A673 (cell line): ENCODE results near the gene SDF2.
"Not testable (repeated sequence)": the region's sequence is repeated elsewhere in the genome, so short reads cannot be mapped to it uniquely, and the experiment has no call there.

Experiments
- EZH2 ChIP-seq: fragments of 200-600 bp; sonication (generic); IDR thresholded peaks from 2 replicates; pipeline ENCODE4 v1.6.1; 2017; ENCODE audit warnings: borderline replicate concordance, low read depth, mild to moderate bottlenecking, mixed read lengths, antibody characterized with exemption, low read length; ENCODE audit not compliant: poor library complexity, severe bottlenecking
- TF ChIP-seq, protein P1 (sequence below): fragments of 300-800, 200-600 bp; sonication (generic); conservative IDR thresholded peaks from 2 replicates; pipeline ENCODE4 v1.5.1; 2017; ENCODE audit warnings: low read depth, mild to moderate bottlenecking, antibody characterized with exemption, low read length, moderate library complexity, mixed read lengths

DNA sequence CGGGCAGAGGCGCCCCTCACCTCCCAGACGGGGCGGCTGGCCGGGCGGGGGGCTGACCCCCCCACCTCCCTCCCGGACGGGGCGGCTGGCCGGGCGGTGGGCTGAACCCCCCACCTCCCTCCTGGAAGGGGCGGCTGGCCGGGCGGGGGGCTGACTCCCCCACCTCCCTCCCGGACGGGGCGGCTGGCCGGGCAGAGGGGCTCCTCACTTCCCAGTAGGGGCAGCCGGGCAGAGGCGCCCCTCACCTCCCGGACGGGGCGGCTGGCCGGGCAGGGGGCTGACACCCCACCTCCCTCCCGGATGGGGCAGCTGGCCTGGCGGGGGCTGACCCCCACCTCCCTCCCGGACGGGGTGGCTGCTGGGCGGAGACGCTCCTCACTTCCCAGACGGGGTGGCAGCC, 57.7 kb downstream of the SDF2 start:
- TF ChIP-seq, protein P1, sequence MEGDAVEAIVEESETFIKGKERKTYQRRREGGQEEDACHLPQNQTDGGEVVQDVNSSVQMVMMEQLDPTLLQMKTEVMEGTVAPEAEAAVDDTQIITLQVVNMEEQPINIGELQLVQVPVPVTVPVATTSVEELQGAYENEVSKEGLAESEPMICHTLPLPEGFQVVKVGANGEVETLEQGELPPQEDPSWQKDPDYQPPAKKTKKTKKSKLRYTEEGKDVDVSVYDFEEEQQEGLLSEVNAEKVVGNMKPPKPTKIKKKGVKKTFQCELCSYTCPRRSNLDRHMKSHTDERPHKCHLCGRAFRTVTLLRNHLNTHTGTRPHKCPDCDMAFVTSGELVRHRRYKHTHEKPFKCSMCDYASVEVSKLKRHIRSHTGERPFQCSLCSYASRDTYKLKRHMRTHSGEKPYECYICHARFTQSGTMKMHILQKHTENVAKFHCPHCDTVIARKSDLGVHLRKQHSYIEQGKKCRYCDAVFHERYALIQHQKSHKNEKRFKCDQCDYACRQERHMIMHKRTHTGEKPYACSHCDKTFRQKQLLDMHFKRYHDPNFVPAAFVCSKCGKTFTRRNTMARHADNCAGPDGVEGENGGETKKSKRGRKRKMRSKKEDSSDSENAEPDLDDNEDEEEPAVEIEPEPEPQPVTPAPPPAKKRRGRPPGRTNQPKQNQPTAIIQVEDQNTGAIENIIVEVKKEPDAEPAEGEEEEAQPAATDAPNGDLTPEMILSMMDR, result not testable (repeated sequence)
- not testable (repeated sequence) for TF ChIP-seq EZH2
